Stimulated activated CD4-positive, alpha-beta T cell treated with anti-CD3 and anti-CD28 coated beads, Interleukin-4, amount 100 ng/mL, for 1 hour (primary cell): ENCODE results near the gene UEVLD.

Source experiments
- DNase-seq: peaks from one replicate; pipeline ENCODE4 v3.0.0-alpha.2; 2020

UEVLD gene

GRCh38 chr11:18495271-18495670 is 93.3 kb downstream of the UEVLD start:
- no peak for DNase-seq

GRCh38 chr11:18493310-18493709 is 95.2 kb downstream of the UEVLD start:
- DNase-seq = no peak

- no peak for DNase-seq
Measured at GRCh38 chr11:18492888-18493287, 95.6 kb downstream of the UEVLD start.

- no peak for DNase-seq
Measured at GRCh38 chr11:18491924-18492323, 96.6 kb downstream of the UEVLD start.

- DNase-seq = no peak
Measured at GRCh38 chr11:18490736-18491485, 97.6 kb downstream of the UEVLD start.

GRCh38 chr11:18490319-18490718 is 98.2 kb downstream of the UEVLD start:
- no peak for DNase-seq

- no peak for DNase-seq
Measured at GRCh38 chr11:18485913-18486528, 102.5 kb downstream of the UEVLD start.
